Measurements from ENCODE around the gene L3HYPDH. TPM values are rescaled to one million over a fixed set of nuclear protein-coding genes. Genes with fewer than 3 reads are reported as not detected.

Gene L3HYPDH
- polyA plus RNA-seq, 1 of the 3 experiments (the other 2 are of a cell fraction): 66.2 TPM

- DNase-seq: no peak
- no peak overlapping the region for H2AFZ ChIP-seq (ENCODE audit: low read depth)
- no peaks in the 10 kb centered on the region for H3F3A ChIP-seq (replicated peaks; ENCODE audit: insufficient read depth)
- H3K36me3 ChIP-seq (replicated peaks in 1 of 2; ENCODE audit: control insufficient read depth in 1 of 2, insufficient read depth in 2 of 2, low read length in 1 of 2): no peaks in the 10 kb centered on the region
- no peaks in the 10 kb centered on the region; a peak in 1 of 4 replicates for H3K4me1 ChIP-seq (ENCODE audit: control insufficient read depth in 1 of 2, insufficient read depth in 2 of 2, low read depth in 1 of 2, low read length in 1 of 2)
- no peaks in the 10 kb centered on the region for H3K79me2 ChIP-seq (ENCODE audit: insufficient read depth)
- no peaks in the 10 kb centered on the region for H3K9me2 ChIP-seq
- TF ChIP-seq RXRA (IDR thresholded peaks at IDR 0.05; ENCODE audit: borderline replicate concordance, low read depth) (no peak), RFX5 (IDR thresholded peaks at IDR 0.05; ENCODE audit: low read length) (no peak), FOXJ3 (CRISPR knock-in tag; IDR thresholded peaks at IDR 0.05) (no peak)
- no peak overlapping the region for H3K27ac ChIP-seq (ENCODE audit: low read depth in 2 of 2, low read length in 1 of 2)
- no peak overlapping the region for H3K9ac ChIP-seq
- POLR2A ChIA-PET: no interaction called here
- H4K20me1 ChIP-seq (ENCODE audit: insufficient read depth): no peaks in the 10 kb centered on the region
- H3K4me3 ChIP-seq (ENCODE audit: low read depth in 2 of 2, low read length in 1 of 2): no peak overlapping the region
- H3K4me2 ChIP-seq: no peak overlapping the region
- H3K27me3 ChIP-seq (ENCODE audit: insufficient read depth): no peaks in the 10 kb centered on the region
- H3K9me3 ChIP-seq: 0 out of 2 replicates have a peak, but pooled peaks cover 6% of the 10 kb centered on the region
- CTCF ChIA-PET: interaction anchor here (2.0 kb wide), 1 partner anchor 46 kb away, joined by 10 read pairs; the partner anchor contains the start of gene CCDC175
Measured at GRCh38 chr14:59530349-59530748, 46.1 kb upstream of the L3HYPDH start.

GRCh38 chr14:59529189-59529588, 45.0 kb upstream of the L3HYPDH start:
- ChIA-PET CTCF (interaction anchor here (2.0 kb wide), 1 partner anchor 47 kb away, joined by 10 read pairs; the partner anchor contains the start of gene CCDC175), POLR2A (no interaction called here)
- Histone ChIP-seq H3K27ac (ENCODE audit: low read depth in 2 of 2, low read length in 1 of 2) (no peak overlapping the region), H3K4me1 (ENCODE audit: control insufficient read depth in 1 of 2, insufficient read depth in 2 of 2, low read depth in 1 of 2, low read length in 1 of 2) (no peaks in the 10 kb centered on the region), H3K9me2 (no peaks in the 10 kb centered on the region), H3K9ac (no peak overlapping the region), H3K36me3 (replicated peaks in 1 of 2; ENCODE audit: control insufficient read depth in 1 of 2, insufficient read depth in 2 of 2, low read length in 1 of 2) (no peaks in the 10 kb centered on the region), H3K9me3 (0 out of 2 replicates have a peak, but pooled peaks cover 6% of the 10 kb centered on the region), H3F3A (replicated peaks; ENCODE audit: insufficient read depth) (no peaks in the 10 kb centered on the region), H3K79me2 (ENCODE audit: insufficient read depth) (no peaks in the 10 kb centered on the region), H3K4me2 (no peak overlapping the region), H2AFZ (ENCODE audit: low read depth) (no peak overlapping the region), H4K20me1 (ENCODE audit: insufficient read depth) (no peaks in the 10 kb centered on the region), H3K27me3 (ENCODE audit: insufficient read depth) (no peaks in the 10 kb centered on the region), H3K4me3 (ENCODE audit: low read depth in 2 of 2, low read length in 1 of 2) (no peak overlapping the region)
- TF ChIP-seq USF2 (IDR thresholded peaks at IDR 0.05; ENCODE audit: borderline replicate concordance, low read depth, low read length) (no peak), ZBTB33 (IDR thresholded peaks at IDR 0.05; ENCODE audit: borderline replicate concordance, low read depth) (no peak), JUND (IDR thresholded peaks at IDR 0.05) (no peak), REST (IDR thresholded peaks at IDR 0.05; ENCODE audit: low read depth, low read length) (no peak), RCOR1 (IDR thresholded peaks at IDR 0.05; ENCODE audit: low read length) (no peak), RXRA (IDR thresholded peaks at IDR 0.05; ENCODE audit: borderline replicate concordance, low read depth) (no peak), RAD21 (IDR thresholded peaks at IDR 0.05; ENCODE audit: low read length) (no peak)
- TF ChIP-seq, protein P1, sequence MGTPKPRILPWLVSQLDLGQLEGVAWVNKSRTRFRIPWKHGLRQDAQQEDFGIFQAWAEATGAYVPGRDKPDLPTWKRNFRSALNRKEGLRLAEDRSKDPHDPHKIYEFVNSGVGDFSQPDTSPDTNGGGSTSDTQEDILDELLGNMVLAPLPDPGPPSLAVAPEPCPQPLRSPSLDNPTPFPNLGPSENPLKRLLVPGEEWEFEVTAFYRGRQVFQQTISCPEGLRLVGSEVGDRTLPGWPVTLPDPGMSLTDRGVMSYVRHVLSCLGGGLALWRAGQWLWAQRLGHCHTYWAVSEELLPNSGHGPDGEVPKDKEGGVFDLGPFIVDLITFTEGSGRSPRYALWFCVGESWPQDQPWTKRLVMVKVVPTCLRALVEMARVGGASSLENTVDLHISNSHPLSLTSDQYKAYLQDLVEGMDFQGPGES (IDR thresholded peaks at IDR 0.05; ENCODE audit: low read depth, low read length): no peak
- 7% methylated on average over 2 of the region's 2 CpGs for WGBS (ENCODE audit: low lambda C conversion rate)
- no peak for DNase-seq

All from SK-N-SH (cell line).